Peyer's patch (tissue), 4 donors: ENCODE data around the gene CCDC57.

Experiments used
- CTCF ChIP-seq, 6 experiments: fragments of 450-650 bp in 4 of 6; fragments of 200-600 bp in 2 of 6; sonication (generic) in 1 of 6; IDR thresholded peaks; one replicate each; pipeline ENCODE4 v1.5.1; 2017 to 2019; ENCODE audit warnings: antibody characterized with exemption in 6 of 6, mild to moderate bottlenecking in 3 of 6, moderate library complexity in 1 of 6
- POLR2A ChIP-seq, 2 donors: fragments of 450-650 bp; IDR thresholded peaks; one replicate each; pipeline ENCODE4 v1.5.1; 2017; ENCODE audit warnings: antibody characterized with exemption in 2 of 2, mild to moderate bottlenecking in 2 of 2, moderate library complexity in 2 of 2

- TF ChIP-seq CTCF (IDR thresholded peaks at IDR 0.05) (no peak), POLR2A (IDR thresholded peaks at IDR 0.05) (no peak)
These were observed 99.2 kb downstream of the CCDC57 start for GRCh38 chr17:82113422-82113821.
